ENCODE data around the gene ZFP36L1. TPM values are rescaled to one million over a fixed set of nuclear protein-coding genes. Genes with fewer than 3 reads are reported as not detected.

Gene ZFP36L1
- total and polyA plus RNA-seq, 2 of the 13 experiments (the other 11 are each of a cell fraction or from before 2014, with no cell fraction given): 7.4 to 10.2 TPM

DNA sequence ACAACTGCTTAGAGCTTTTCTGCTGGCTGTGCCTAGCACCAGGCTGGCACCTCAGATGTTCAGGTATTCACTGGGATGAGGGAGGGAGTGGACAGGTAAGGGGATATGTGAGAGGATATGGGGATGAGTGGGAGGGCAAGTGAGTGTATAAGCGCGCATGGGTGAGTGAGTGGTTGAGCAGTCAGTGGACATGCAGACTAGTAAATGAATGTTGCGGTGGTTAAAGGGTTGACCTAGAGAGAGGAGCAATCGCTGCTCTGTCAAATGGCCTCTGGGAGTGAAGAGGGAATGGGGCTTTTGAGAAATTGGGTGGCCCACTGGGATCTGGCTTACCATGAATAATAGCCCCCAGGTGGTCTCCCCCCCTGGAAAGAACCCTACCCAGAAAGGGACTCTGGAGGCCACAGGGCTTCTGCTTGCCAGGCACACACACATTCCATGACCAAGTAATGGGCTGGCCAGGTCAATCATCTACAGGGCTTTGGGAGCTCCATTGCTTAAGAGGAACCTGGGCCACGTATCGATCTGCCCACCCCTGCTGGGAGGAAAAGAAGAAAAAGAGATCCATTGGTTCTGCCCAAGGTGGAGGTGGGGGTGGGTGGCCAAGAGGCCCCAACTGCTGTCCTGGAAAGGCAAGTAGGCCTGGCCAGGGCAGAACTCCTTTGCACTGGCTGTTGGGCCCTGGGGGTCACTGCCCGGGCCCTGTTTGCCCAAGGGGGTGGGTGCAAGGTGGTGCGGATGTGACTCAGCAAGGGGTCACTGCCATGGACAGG lies 30.8 kb upstream of the ZFP36L1 start (continued):
- TF ChIP-seq, protein P1, sequence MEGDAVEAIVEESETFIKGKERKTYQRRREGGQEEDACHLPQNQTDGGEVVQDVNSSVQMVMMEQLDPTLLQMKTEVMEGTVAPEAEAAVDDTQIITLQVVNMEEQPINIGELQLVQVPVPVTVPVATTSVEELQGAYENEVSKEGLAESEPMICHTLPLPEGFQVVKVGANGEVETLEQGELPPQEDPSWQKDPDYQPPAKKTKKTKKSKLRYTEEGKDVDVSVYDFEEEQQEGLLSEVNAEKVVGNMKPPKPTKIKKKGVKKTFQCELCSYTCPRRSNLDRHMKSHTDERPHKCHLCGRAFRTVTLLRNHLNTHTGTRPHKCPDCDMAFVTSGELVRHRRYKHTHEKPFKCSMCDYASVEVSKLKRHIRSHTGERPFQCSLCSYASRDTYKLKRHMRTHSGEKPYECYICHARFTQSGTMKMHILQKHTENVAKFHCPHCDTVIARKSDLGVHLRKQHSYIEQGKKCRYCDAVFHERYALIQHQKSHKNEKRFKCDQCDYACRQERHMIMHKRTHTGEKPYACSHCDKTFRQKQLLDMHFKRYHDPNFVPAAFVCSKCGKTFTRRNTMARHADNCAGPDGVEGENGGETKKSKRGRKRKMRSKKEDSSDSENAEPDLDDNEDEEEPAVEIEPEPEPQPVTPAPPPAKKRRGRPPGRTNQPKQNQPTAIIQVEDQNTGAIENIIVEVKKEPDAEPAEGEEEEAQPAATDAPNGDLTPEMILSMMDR (CRISPR knock-in tag; IDR thresholded peaks at IDR 0.05): peak; percentile 14; the same call in 1 of the 2 replicates
- TF ChIP-seq, protein P2, sequence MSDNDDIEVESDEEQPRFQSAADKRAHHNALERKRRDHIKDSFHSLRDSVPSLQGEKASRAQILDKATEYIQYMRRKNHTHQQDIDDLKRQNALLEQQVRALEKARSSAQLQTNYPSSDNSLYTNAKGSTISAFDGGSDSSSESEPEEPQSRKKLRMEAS (IDR thresholded peaks at IDR 0.05): 0 out of 2 replicates have a peak, but pooled peaks have one; percentile 29
- TF ChIP-seq RORA (CRISPR knock-in tag; IDR thresholded peaks at IDR 0.05) (no peak), ZBTB20 (CRISPR knock-in tag; IDR thresholded peaks at IDR 0.05; ENCODE audit: borderline replicate concordance, low read depth) (0 out of 2 replicates have a peak, but pooled peaks have one; percentile 91), ZNF777 (CRISPR knock-in tag; IDR thresholded peaks at IDR 0.05) (no peak), ZBTB38 (CRISPR knock-in tag; IDR thresholded peaks at IDR 0.05) (no peak), HMG20B (CRISPR knock-in tag; conservative IDR thresholded peaks at IDR 0.05) (peak; percentile 67), TEAD3 (CRISPR knock-in tag; optimal IDR thresholded peaks at IDR 0.05; ENCODE audit: borderline replicate concordance) (peak; percentile 72), GABPA (IDR thresholded peaks at IDR 0.05; ENCODE audit: low read depth, low read length) (0 out of 2 replicates have a peak, but pooled peaks have one; percentile 9), GABPA (CRISPR knock-in tag; IDR thresholded peaks at IDR 0.05; ENCODE audit: low read depth) (peak; percentile 53; the same call in 1 of the 2 replicates), NONO (IDR thresholded peaks at IDR 0.05) (no peak), NONO (CRISPR knock-in tag; conservative IDR thresholded peaks at IDR 0.05) (peak; percentile 79), ZNF121 (CRISPR knock-in tag; IDR thresholded peaks at IDR 0.05) (0 out of 2 replicates have a peak, but pooled peaks have one; percentile 17)
- TF ChIP-seq, protein P3, sequence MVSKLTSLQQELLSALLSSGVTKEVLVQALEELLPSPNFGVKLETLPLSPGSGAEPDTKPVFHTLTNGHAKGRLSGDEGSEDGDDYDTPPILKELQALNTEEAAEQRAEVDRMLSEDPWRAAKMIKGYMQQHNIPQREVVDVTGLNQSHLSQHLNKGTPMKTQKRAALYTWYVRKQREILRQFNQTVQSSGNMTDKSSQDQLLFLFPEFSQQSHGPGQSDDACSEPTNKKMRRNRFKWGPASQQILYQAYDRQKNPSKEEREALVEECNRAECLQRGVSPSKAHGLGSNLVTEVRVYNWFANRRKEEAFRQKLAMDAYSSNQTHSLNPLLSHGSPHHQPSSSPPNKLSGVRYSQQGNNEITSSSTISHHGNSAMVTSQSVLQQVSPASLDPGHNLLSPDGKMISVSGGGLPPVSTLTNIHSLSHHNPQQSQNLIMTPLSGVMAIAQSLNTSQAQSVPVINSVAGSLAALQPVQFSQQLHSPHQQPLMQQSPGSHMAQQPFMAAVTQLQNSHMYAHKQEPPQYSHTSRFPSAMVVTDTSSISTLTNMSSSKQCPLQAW (CRISPR knock-in tag; IDR thresholded peaks at IDR 0.05): peak; percentile 96
- TF ChIP-seq, protein P4, sequence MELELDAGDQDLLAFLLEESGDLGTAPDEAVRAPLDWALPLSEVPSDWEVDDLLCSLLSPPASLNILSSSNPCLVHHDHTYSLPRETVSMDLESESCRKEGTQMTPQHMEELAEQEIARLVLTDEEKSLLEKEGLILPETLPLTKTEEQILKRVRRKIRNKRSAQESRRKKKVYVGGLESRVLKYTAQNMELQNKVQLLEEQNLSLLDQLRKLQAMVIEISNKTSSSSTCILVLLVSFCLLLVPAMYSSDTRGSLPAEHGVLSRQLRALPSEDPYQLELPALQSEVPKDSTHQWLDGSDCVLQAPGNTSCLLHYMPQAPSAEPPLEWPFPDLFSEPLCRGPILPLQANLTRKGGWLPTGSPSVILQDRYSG (CRISPR knock-in tag; IDR thresholded peaks at IDR 0.05): no peak
- TF ChIP-seq, protein P5, sequence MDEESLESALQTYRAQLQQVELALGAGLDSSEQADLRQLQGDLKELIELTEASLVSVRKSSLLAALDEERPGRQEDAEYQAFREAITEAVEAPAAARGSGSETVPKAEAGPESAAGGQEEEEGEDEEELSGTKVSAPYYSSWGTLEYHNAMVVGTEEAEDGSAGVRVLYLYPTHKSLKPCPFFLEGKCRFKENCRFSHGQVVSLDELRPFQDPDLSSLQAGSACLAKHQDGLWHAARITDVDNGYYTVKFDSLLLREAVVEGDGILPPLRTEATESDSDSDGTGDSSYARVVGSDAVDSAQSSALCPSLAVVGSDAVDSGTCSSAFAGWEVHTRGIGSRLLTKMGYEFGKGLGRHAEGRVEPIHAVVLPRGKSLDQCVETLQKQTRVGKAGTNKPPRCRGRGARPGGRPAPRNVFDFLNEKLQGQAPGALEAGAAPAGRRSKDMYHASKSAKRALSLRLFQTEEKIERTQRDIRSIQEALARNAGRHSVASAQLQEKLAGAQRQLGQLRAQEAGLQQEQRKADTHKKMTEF (CRISPR knock-in tag; IDR thresholded peaks at IDR 0.05): peak; percentile 42; the same call in 1 of the 2 replicates
- TF ChIP-seq, protein P6, sequence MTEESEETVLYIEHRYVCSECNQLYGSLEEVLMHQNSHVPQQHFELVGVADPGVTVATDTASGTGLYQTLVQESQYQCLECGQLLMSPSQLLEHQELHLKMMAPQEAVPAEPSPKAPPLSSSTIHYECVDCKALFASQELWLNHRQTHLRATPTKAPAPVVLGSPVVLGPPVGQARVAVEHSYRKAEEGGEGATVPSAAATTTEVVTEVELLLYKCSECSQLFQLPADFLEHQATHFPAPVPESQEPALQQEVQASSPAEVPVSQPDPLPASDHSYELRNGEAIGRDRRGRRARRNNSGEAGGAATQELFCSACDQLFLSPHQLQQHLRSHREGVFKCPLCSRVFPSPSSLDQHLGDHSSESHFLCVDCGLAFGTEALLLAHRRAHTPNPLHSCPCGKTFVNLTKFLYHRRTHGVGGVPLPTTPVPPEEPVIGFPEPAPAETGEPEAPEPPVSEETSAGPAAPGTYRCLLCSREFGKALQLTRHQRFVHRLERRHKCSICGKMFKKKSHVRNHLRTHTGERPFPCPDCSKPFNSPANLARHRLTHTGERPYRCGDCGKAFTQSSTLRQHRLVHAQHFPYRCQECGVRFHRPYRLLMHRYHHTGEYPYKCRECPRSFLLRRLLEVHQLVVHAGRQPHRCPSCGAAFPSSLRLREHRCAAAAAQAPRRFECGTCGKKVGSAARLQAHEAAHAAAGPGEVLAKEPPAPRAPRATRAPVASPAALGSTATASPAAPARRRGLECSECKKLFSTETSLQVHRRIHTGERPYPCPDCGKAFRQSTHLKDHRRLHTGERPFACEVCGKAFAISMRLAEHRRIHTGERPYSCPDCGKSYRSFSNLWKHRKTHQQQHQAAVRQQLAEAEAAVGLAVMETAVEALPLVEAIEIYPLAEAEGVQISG (CRISPR knock-in tag; IDR thresholded peaks at IDR 0.05): peak; percentile 69

Data from HepG2 (cell line).